ENCODE data around the gene TF. TPM values are rescaled to one million over a fixed set of nuclear protein-coding genes. Genes with fewer than 3 reads are reported as not detected.

TF gene
- total RNA-seq, 4 donors from 2014 or later: 0.70 to 2.4 TPM; not detected in 2

GRCh38 chr3:133831966-133832801 lies 86.0 kb downstream of the TF start:
- Histone ChIP-seq H3K27ac (no peak overlapping the region), H3K4me1 (no peaks in the 10 kb centered on the region), H3K4me3 (no peak overlapping the region), H3K9me3 (no peaks in the 10 kb centered on the region), H3K36me3 (no peaks in the 10 kb centered on the region), H3K27me3 (no peaks in the 10 kb centered on the region)
- no peak for DNase-seq
- TF ChIP-seq CTCF (IDR thresholded peaks at IDR 0.05) (no peak), POLR2A (IDR thresholded peaks at IDR 0.05) (no peak)

DNA sequence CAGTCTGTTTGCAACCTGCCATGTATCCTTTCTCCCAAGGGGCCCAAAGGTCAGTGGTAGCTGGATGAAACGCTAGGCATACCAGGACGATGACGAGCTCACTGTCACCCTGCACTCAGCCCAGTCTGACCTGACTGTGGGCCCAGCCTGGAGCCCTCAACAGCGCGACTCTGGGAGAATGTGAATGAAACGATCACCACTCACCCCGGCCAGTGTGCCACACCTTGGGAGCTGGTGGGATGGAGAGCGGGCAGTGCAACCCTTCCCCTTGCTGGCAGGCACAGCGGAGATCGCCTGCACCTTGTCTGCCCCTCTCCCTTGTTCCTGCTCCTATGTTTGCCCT lies 86.6 kb downstream of the TF start:
- Histone ChIP-seq H3K4me1 (no peaks in the 10 kb centered on the region), H3K27me3 (no peaks in the 10 kb centered on the region), H3K9me3 (no peaks in the 10 kb centered on the region), H3K4me3 (no peak overlapping the region), H3K36me3 (no peaks in the 10 kb centered on the region), H3K27ac (no peak overlapping the region)
- TF ChIP-seq POLR2A (IDR thresholded peaks at IDR 0.05) (no peak), CTCF (IDR thresholded peaks at IDR 0.05) (no peak)
- no peak for DNase-seq

- TF ChIP-seq POLR2A (IDR thresholded peaks at IDR 0.05) (no peak), CTCF (IDR thresholded peaks at IDR 0.05) (no peak)
- H3K36me3 ChIP-seq: no peaks in the 10 kb centered on the region
- H3K9me3 ChIP-seq: no peaks in the 10 kb centered on the region
- no peak for DNase-seq
- no peak overlapping the region for H3K27ac ChIP-seq
- H3K27me3 ChIP-seq: no peaks in the 10 kb centered on the region
- H3K4me1 ChIP-seq: no peaks in the 10 kb centered on the region
- H3K4me3 ChIP-seq: no peak overlapping the region
These were observed 87.1 kb downstream of the TF start for GRCh38 chr3:133833267-133833666.

DNA sequence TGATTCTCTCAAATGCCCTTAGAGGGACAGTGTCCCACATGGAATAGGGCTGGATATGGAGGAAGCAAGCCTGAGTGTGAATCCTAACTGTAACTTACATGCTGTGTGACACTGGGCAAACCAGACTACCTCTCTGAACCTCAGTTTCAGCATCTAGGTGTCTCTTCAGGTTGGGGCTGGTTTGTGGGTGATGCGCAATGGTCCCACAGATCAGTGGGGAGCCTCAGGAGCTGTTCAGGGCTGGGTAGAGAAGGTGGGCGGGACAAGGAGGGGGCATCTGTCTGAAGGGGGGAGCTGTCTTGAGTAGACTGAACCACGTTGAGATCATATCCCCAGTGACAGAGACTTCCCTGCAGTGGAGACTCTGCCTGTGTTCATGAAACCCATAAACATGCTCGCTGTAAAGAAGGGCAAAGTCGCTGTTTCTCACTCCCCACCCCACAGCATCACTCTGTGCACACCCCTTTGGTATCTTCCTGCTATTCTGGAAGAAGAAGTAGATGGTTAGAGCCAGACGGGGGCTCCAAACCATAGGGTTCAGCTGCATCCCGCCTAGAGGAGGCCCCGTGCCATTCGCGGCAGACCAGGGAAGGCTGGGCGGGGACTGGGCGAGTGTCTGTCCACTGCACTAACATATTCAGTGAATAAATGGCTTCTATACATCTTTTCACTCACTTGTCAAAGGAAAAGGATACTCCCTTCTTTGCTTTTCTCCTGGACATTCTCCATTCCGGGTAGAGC lies 87.9 kb downstream of the TF start:
- TF ChIP-seq CTCF (IDR thresholded peaks at IDR 0.05) (no peak), POLR2A (IDR thresholded peaks at IDR 0.05) (no peak)

GRCh38 chr3:133834621-133835417 lies 88.6 kb downstream of the TF start:
- Histone ChIP-seq H3K4me3 (no peak overlapping the region), H3K36me3 (no peaks in the 10 kb centered on the region), H3K27ac (no peak overlapping the region), H3K4me1 (no peaks in the 10 kb centered on the region), H3K9me3 (no peaks in the 10 kb centered on the region), H3K27me3 (no peaks in the 10 kb centered on the region)
- TF ChIP-seq POLR2A (IDR thresholded peaks at IDR 0.05) (no peak), CTCF (IDR thresholded peaks at IDR 0.05) (no peak)
- DNase-seq: no peak

More for the DNA sequence above, 87.9 kb downstream of the TF start:
- Histone ChIP-seq H3K36me3 (no peaks in the 10 kb centered on the region), H3K4me3 (no peak overlapping the region), H3K4me1 (no peaks in the 10 kb centered on the region), H3K9me3 (no peaks in the 10 kb centered on the region), H3K27ac (no peak overlapping the region), H3K27me3 (no peaks in the 10 kb centered on the region)
- DNase-seq: no peak
